Activated CD8-positive, alpha-beta memory T cell treated with anti-CD3 and anti-CD28 coated beads for 4 hours (primary cell): ENCODE data around the gene GPX1.
"Not testable (repeated sequence)": the region's sequence is repeated elsewhere in the genome, so short reads cannot be mapped to it uniquely, and the experiment has no call there.

Experiments used
- DNase-seq, 2 donors: peaks; one replicate each; pipeline ENCODE4 v3.0.0-alpha.2; 2020; ENCODE audit warnings: low read depth in 2 of 2

GPX1 gene

DNA sequence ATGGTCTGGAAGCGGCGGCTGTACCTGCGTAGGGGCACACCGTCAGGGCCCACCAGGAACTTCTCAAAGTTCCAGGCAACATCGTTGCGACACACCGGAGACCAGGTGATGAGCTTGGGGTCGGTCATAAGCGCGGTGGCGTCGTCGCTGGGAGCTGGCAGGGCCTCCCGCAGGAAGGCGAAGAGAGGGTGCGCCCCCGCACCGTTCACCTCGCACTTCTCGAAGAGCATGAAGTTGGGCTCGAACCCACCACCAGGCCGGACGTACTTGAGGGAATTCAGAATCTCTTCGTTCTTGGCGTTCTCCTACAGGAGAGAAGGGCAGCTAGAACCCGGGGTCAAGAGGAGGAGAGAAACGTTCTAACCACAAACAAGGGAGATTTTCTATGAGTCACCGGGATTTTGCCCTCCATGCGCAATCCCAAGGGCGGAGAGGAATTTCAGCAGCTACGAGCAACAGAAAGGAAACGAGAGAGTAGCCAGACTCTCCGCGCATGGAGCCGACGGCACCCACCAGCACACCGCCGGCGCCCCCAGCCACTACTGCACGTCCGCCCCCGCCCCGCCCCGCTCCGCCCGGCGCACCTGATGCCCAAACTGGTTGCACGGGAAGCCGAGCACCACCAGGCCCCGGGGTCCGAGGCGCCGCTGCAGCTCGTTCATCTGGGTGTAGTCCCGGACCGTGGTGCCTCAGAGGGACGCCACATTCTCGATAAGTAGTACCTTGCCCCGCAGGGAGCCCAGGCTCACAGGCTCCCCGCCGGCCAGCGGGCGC is 523 bp downstream of the GPX1 start:
- DNase-seq: peak in 1 of 2 donors; percentile 15

DNA sequence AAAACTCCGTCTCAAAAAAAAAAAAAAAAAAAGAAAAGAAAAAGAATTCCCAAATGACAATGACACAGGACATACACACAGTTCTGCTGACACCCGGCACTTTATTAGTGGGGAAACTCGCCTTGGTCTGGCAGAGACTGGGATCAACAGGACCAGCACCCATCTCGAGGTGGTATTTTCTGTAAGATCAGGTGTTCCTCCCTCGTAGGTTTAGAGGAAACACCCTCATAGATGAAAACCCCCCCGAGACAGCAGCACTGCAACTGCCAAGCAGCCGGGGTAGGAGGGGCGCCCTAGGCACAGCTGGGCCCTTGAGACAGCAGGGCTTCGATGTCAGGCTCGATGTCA is 1.1 kb downstream of the GPX1 start:
- not testable (repeated sequence) for DNase-seq

DNA sequence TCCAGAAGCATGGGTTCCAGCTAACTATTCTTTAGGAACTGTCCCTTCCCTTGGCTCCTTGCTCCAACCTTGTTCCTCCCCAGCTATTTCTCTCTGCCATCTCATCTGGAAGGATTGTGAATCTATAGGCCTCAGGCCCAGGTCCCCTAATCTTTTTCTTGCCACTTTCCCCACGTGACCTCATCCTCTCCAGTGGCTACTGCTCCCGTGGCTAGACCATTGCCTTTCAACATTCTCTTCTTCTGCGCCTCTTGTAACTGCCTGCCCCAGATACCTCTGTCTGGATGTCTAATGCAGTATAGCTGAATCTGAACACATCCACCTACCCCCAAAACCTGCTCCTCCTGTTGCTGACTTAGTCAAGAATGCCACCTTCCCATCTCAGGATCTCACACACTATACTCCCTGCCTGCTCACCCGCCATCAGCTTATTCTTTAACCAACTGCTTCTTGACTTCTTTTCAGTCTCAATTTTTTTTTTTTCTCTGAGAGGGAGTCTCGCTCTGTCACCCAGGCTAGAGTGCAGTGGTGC is 5.2 kb downstream of the GPX1 start:
- no peak for DNase-seq

- no peak for DNase-seq
Observed at GRCh38 chr3:49352281-49352680, 5.9 kb downstream of the GPX1 start.

- DNase-seq: no peak
Observed at GRCh38 chr3:49351521-49352011, 6.6 kb downstream of the GPX1 start.

DNA sequence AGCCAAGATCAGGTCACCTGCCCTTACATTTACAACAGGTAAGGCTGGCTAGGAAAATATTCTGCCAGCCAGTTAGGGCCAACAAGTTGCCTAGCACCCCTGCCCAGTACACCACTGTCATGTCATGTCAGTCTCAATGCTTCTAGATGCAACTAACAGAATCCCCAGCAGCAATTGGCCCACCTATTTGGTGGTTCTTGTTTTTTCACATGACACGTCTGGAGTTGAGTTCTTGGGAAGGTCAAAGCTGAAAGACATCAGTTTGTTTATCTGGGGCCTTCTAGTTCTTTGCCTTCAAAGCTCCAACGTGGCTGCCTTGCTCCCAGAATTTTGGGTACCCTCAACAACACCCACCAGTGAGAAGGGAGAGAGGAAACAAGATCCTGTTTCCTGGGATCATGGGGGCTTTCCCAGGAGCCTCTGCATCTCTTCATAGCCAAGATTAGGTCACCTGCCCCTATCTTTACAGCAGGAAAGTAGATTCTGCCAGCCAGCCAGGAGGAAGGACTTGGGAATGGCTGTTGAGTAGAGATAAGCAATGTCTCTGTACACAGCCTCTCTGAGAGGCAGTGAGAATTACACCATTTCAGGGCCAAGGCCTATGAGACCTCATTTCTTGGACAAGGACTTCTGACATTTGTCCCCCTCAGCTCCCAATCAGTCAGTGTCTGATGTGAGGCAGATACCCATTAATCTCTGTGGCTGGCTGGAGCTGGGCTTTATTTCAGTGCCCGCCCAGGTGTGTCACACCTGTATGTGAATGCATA is 8.6 kb downstream of the GPX1 start:
- DNase-seq: no peak

GRCh38 chr3:49348361-49348760 is 9.8 kb downstream of the GPX1 start:
- not testable (repeated sequence) for DNase-seq

DNA sequence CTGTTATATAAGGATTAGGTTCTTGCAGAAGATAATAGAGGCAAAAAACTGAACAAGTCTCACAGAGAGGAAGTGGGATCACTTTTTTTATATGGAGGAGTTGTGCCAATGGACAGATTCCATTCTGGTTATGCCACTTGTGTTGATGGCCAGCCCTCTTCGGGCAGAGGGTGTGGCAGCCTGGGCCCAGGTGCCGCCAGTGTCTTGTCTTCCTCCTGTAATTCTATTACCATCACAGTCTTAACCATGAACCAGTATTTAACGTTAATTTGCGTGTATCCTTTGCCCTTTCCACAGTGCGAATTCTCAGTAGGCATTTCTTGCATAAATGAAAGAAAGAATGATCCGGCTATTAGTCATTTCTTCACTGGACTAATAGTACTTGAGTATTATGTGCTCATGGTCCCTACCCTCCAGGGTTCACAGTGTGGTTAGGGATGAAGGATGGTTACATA is 11.3 kb downstream of the GPX1 start:
- DNase-seq: no peak

DNA sequence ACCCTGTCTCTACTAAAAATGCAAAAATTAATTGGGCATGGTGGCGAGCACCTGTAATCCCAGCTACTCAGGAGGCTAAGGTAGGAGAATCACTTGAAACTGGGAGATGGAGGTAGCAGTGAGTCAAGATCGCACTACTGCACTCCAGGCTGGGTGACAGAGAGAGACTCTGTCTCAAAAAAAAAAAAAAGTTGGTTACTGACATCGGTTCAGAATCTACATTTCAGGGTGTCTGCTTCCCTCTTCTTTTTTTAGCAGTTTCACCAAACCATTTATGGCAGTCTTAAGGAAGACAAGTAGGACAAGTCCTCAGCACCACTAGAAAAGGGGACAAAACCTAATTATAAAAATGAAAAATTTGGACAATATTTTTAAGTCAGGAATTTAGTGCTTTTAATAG is 15.0 kb downstream of the GPX1 start:
- DNase-seq: no peak

DNA sequence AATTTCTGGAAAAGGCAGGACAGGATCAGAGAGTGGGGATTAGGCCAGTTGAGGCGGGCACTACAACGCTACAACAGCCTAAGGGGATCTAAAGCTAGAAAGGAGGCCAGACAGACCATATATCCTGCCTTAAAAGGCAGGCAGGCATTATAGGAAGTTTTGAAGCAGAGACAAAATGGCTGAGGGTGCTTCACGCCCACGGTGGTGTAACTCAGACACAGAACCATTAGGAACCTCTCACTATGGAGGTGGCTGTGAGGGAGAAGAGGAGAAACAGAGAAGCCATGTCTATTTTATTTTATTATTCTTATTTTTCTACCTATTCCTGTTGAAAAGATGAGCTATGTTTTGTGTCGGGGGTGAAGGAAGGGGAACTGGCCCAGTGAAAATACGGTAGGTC is 16.2 kb downstream of the GPX1 start:
- no peak for DNase-seq

DNA sequence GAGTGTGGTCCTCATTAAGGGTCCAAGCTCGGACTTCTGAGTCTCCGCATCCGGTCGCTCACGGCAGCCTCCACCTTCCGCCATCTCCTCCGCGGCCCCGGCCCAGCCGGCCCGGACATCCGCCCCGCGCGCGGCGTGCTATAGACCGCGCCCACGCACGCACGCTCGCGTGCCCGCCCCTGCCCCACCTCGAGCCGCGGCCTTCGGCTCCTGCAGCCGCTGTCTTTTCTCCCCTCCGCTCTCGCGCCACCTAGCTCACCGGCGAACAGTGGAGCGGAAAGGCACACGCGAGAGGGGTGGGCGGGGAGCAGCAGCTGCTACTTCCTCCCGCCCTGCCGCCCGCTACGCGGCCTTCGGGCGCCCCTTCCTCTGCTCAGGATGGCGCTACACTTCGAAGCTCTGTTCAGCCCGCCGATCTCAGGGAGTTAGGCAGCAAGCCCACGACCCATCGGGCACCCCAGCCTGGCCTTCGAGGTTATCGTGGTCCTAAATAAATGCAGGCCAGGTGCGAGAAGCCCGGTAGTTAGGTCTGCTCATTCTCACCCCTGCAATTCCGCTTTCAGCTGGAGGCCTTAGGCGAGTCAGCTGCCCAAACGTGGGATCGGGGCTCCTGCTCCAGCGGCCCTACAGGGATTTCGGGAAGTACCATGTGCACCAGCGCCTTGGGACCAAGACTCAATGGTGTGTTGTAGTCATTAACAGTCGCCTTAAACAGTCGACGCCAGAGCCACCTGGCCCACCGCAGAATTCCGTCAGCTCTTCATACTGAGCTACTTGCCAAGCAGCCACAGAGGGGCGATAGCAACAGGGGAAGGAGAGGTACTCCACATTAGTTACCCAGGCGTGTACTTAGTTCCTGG is 18.0 kb downstream of the GPX1 start, which contains the start of gene USP4:
Gene USP4 (minus strand): TSS at position 113 of the 860 bp plus-strand sequence. CDS start 29 bp downstream, at position 84.
- DNase-seq: peak; percentile 86 to 88

DNA sequence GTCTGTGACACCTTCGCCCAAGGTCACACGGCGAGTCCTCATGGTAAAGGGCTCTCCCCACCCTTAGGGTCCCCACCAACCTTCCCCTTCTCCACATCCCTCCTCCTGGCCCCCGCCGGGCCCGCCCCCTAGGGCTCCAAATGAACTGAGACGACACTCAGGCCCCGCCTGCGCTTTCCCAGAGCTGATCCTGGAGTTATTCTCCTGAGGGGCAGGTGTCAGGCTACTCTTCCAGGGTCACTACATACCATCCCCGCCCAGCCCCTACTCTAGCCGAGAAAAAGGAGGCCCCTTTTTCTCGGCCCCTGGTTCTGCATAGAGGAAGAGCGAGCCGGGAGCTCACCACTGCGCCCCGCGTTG is 18.6 kb downstream of the GPX1 start:
- no peak for DNase-seq

DNA sequence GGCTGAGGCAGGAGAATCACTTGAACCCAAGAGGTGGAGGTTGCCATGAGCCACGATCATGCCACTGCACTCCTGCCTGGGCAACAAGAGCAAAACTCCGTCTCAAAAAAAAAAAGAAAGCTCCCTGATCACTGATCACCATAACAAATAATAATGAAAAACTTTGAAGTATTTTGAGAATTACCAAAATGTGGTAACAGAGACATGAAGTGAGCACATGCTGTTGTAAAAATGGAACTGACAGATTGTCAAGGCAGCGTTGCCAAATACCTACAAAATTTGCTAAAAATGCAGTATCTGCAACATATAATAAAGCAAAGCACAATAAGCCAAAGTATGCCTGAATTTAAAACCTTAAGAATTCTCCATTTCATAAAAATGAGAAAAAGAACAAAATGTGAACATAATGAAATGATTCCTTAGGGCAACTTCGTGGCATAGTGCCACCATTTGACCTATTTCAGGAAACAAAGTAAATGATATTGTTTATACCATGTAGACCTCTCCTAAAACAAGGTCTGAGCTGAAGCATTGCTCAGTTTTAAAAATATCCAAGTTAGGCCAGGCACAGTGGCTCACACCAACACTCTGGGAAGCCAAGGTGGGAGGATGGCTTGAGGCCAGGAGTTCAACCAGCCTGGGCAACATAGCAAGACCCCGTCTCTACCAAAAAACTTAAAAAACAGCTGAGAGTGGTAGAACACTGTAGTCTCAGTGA is 24.1 kb downstream of the GPX1 start:
- DNase-seq: no peak

DNA sequence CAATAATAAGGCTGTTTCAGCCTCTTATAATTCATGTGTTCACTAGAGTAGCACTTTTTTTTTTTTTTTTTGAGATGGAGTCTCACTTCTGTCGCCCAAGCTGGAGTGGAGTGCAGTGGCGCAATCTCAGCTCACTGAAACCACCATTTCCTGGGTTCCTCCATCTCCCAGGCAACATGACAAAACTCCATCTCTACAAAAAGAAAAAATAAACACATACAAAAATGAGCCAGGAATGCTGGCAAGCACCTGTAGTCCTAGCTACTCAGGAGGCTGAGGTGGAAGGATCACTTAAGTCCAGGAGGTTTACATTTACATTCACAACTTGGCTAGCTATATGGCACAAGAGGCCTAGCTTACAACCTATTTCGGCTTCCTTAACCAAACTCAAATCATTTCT is 25.1 kb downstream of the GPX1 start:
- no peak for DNase-seq

DNA sequence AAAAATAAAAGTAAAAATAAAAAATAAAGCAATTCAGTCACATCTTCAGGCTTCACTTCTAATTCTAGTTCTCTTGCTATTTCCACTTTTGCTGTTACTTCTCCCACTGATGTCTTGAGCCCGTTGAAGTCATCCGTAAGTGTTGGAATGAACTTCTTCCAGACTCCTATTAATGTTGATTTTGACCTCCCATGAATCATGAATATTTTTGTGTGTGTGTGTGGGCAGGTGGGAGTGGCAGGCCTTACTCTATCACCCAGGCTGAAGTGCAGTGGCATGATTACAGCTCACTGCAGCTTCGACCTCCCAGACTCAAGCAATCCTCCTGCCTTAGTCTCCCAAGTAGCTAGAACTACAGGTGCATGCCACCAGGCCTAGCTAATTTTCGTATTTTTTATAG is 29.0 kb downstream of the GPX1 start:
- no peak for DNase-seq

GRCh38 chr3:49328350-49328749 is 29.8 kb downstream of the GPX1 start:
- DNase-seq: not testable (repeated sequence)

DNA sequence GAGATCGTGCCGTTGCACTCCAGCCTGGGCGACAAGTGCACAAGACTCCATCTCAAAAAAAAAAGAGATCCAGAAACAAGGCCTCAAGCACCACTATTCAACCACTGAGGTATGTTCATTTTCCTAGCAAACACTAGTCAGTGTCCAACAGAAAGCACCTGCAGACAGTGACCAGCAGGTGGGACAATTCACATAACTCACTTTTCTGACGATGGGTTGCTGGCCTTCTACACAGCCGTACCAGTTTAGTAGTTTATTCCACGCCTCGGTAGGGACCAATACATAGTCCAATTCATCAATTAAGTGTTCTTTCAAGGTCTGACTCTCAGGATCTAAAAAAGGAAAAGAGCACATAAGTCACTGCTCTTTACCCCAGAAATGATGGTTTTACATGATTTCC is 30.7 kb downstream of the GPX1 start:
- no peak for DNase-seq

- DNase-seq: no peak
Observed at GRCh38 chr3:49324768-49325167, 33.4 kb downstream of the GPX1 start.

DNA sequence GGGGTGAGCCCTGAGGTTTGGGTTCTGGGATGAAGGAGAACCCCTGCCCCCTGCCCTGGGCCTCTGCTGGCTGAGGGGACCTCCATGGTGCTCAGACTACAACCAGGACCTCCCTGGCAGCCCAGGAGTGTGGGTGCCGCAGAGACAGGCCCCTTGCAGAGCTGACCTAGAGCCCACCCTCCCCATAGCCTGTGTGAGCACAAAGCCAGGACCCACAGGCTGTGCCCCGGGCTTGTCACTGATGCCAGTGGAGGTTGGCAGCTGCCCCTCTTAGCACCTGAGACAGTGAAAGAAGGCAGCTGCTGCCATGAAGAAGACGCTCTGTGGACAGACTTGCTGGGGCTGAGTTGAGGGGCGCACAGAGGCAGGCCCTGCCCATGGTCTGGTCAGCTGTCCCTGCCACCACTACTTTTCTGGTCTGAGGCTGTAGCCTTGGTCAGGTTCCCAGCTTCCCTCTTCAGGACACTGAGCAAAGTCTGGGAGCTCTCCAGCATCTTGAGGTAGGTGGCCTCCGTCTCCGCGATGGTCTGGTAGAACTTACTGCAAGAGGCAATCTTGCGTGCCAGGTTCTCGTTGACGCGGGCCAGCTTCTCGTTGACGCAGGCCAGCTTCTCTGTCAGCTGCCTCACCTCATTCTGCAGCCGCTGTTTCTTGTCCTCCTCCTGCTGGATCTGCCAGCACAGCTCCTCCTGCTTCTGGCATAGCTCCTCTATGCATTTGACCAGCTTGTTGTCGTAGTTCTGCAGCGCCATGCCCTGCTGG is 41.3 kb downstream of the GPX1 start:
- no peak for DNase-seq

- DNase-seq: no peak
Observed at GRCh38 chr3:49313896-49314688, 44.1 kb downstream of the GPX1 start.
